HG03520 (cell line): ENCODE measurements around the gene HBA1.
"Not testable (repeated sequence)": the region's sequence is repeated elsewhere in the genome, so short reads cannot be mapped to it uniquely, and the experiment has no call there.

Source experiments
- ATAC-seq: cut with Tn5 transposase; IDR thresholded peaks from one replicate; pipeline ENCODE4 v1.9.1; 2021; ENCODE audit warnings: mild to moderate bottlenecking, moderate library complexity; ENCODE audit not compliant: unreplicated experiment

HBA1 gene

GRCh38 chr16:176477-177382 is at the start of gene HBA1:
Gene HBA1, plus strand, starts transcription at chr16:176680. Its CDS starts 37 bp downstream, at chr16:176717.
- ATAC-seq = not testable (repeated sequence)

DNA sequence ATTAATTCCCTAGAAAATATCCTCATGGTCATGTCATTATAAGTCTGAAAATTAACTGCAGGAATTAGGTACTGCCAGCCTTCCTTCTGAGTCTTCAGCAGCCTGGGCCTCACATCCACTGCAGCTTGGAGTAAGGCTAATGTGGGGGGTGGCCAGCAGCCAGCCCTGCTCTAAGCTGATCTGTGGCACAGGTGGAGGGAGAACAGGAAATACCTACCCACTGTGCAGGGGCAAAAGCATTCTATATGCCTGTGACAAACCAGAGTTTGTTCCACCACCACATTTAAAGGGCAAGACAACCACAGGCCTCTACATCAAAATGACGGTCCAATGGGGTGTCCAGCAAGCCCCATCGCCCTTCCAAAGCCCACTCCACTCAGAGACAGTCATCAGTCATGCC is 47.4 kb upstream of the HBA1 start:
- no peak for ATAC-seq

- ATAC-seq = no peak
Measured at GRCh38 chr16:130533-131173, 45.8 kb upstream of the HBA1 start.

GRCh38 chr16:132120-132519 is 44.4 kb upstream of the HBA1 start:
- no peak for ATAC-seq

GRCh38 chr16:133716-134115 is 42.8 kb upstream of the HBA1 start:
- no peak for ATAC-seq

DNA sequence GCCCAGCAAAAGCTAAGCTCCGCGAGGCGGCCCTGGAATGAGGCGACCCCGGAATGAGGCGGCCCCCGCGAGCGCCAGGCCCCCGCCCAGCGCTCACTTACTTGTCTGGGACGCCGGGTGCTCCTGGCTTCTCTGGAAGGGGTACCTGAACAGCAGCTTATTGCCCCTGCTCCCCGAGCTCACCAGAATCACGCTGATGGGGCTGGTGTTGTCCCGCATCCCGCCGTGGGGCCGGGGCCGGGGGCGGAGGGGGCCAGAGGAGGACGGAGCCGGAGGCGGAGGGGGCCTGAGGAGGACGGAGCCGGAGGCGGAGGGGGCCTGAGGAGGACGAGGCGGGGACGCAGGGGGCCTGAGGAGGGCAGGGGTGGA is 38.4 kb upstream of the HBA1 start:
- no peak for ATAC-seq

DNA sequence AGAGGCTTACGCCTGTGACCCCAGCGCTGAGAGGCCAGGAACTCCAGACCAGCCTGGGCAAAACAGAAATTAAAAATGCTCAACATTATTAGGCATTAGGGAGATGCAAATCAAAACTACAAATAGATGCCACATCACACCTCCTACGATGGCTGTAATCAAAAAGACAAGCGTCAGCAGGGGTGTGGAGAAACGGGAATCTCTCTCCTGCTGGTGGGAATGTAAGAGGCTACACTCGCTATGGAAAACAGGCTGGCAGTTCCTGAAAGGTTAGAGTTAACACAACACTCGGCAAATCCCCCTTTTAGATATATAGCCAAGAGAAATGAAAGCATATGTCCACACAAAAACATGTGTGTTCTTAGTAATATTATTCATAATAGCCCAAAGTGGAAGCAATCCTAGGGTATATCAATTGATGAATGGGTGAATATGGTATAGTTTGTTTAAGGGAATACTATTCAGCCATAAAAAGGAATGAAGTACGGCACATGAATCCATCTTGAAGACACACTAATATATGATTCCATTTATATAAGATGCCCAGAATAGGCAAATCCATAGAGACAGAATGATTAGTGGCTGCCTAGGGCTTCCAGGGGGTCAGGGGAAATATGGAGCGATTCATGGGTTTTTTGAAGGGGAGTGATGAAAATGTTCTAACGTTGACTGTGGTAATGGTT is 36.2 kb upstream of the HBA1 start:
- no peak for ATAC-seq

GRCh38 chr16:142405-142967 is 34.0 kb upstream of the HBA1 start:
- ATAC-seq = no peak

GRCh38 chr16:143047-143446 is 33.4 kb upstream of the HBA1 start:
- ATAC-seq = no peak

DNA sequence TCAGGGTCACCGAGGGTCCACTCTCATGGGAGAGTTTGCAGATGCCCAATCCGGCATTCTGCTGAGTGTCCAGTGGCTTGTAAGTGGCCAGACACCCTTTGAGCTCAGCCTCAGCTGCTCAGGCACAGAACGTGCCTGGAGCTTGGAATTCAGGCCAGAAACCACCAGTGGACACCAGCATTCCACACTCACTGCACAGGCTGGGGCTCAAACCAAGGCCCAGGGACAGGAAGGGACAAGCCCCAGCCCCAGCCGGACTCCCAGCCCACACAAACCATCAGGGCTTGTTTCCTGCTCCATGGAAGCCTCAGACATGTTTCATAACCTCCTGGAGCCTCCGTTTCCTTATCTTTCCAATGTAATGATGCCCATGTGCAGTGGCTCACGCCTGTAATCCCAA is 33.0 kb upstream of the HBA1 start:
- no peak for ATAC-seq

DNA sequence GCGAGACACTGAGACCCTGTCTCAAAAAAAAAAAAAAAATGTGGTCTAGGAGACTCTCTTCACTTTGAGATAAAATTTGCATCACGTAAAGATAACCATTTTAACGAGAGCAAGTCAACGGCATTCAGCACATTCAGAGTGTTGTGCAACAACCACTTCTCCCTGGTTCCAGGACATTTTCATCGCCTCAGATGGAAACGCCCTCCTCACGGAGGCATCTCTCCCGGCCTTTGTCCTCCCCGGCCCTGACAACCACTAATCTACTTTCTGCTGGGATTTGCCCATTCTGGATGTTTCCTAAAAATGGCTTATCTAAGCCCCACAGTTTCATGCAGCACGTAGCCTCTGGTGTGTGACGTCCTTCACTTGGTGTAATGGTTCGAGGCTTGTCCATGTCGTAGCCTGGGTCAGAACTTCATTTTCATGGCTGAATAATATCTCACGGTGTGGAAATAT is 31.7 kb upstream of the HBA1 start:
- ATAC-seq = no peak

DNA sequence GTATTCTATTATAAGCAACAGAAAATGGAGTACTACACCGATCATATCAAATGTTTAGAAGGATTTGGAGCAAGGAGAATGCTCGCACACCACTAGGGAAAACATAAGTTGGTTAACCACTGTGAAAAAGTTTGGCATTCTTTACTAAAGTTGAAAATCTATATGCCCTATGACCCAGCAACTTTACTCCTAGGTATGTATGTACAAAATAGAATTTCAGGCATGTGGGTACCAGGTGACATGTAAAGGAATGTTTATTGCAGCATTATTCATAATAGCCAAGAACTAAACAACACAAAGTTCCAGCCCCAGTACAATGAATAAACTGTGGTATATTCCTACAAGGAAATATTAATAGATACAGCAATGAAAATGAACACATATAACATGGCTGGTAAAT is 29.8 kb upstream of the HBA1 start:
- no peak for ATAC-seq

DNA sequence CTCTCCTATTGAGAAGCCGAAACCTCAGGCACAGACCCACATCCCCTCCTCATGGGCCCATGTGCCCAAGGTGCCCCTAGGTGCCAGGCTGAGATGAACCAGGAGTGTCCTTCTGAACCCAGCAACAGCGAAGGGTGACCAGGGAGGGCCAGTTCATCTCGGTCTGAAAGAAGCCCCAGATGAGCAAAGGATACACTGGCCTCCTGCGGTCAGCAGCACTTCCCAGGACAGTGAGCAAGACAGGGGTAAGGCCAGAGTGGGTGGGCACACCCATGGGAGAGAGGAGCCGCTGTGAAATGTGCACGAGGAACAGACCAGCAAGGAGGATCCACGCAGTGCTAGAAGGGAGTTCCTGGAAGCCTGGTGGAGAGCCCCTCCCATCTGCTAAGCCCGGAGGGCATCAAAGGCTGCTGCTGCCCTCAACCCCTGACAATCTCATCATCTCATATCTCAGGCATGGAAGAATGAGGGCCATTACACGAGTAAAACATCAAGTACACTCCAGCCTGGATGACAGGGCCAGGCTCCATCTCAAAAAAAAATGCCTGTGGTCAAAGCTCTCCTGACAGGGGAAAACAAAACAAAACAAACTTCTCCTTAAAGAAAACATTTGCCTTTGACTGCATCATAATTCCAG is 27.3 kb upstream of the HBA1 start:
- ATAC-seq = no peak

DNA sequence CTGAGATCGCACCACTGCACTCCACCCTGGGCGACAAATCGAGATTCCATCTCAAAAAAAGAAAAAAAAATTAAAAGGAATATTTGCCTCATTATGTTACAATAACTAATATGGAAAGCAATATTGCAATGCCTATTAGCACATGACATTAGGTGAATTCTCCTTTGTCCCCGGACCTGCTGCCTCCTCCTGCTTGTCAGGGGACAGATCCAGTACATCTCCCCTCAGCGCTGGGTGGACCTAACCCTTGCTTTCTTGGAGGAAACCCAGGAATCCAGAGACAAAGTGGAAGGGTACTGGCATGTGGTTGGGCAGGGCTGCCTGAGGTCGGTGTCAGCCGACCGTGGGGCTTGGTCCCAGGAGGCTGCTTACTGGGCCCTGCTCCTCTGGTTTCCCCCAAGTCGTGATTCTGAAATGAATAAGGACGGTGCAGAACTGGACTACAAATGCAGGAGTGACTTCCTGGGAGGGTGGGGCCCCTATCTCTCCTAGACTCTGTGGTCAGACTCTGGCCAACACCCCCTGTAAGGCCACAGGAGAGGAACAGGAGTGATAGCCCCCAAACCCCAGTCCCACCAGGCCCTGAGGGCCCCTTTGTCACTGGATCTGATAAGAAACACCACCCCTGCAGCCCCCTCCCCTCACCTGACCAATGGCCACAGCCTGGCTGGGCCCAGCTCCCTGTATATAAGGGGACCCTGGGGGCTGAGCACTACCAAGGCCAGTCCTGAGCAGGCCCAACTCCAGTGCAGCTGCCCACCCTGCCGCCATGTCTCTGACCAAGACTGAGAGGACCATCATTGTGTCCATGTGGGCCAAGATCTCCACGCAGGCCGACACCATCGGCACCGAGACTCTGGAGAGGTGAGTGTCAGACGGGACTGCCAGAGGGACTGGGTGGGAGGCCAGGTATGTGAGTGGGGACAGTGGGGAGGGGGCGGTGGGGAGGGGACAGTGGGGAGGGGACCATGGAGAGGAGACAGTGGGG is 24.0 kb upstream of the HBA1 start, which contains the start of gene HBZ:
TSS of gene HBZ (plus strand) at position 504 of the 988 bp plus-strand sequence. CDS start at position 770, 266 bp downstream.
- ATAC-seq = no peak

DNA sequence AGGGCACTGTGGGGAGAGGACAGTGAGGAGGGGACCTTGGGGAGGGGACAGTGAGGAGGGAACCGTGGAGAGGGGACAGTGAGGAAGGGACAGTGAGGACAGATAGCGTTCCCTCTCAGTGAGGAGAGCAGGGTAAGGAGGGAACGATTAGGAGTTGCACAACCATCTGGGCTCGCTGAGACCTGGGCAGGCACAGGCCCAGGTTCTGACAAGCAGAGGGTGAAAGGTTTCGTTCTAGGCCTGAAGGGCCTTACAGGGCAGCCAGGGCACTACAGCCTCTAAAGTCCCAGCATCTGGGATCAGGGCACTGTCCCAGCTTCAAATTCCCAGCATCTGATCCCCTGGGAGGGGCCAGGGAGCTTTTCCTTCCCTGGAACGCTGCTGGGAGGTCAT is 23.4 kb upstream of the HBA1 start:
- not testable (repeated sequence) for ATAC-seq

GRCh38 chr16:153550-154216 is 22.8 kb upstream of the HBA1 start:
- ATAC-seq = not testable (repeated sequence)

DNA sequence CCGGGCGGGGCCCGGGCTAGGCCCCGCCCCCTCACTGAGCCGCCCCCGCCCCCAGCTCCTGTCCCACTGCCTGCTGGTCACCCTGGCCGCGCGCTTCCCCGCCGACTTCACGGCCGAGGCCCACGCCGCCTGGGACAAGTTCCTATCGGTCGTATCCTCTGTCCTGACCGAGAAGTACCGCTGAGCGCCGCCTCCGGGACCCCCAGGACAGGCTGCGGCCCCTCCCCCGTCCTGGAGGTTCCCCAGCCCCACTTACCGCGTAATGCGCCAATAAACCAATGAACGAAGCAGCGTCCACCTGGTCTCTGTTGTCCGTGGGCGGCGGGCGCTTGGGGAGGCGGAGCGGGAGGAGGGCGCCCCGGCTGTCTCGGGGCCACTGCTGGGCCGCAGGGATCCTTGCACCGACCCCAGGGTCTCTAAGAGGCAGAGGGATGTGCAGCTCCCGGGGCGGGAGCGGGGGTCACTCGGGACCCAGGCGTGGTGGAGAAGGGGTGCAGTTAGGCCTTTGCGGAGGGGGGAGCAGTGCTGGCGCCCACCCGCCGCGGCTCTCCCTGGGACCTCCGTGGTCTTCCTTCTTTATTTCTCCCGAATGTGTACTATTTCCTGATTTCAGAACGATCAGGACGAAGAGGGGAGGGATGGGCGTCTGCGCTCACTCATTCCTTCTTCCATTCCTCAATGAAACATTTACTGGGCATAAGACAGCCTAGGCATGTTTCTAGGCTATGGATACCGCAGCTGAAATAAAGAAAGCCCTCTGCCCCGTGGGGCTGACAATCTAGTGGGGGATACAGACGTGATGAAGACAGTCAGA is 22.1 kb upstream of the HBA1 start:
- ATAC-seq = no peak

DNA sequence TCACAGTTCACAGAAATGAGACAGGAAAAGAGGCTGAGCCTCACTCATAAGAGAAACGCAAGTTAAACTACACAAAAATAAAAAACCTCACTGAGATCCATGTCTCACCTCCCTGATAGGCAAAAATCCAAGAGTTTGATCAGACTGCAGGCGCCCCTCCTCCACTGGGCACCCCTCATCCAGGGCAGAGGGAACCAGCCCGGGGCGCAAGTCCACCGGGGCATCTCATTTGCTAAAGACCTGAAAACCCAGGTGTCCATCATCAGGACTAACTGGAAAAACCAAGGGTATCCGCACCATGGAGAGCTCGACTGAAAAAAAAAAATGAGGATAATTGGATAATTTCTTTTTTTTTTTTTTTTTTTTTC is 21.5 kb upstream of the HBA1 start:
- ATAC-seq = no peak
